A549 (cell line): Measurements from ENCODE around the gene CDC40. TPM values are rescaled to one million over a fixed set of nuclear protein-coding genes. Genes with fewer than 3 reads are reported as not detected.

Experiments used
- ATAC-seq, 2 experiments: fragments of 200-7000 bp in 1 of 2; fragments of >200 bp in 1 of 2; cut with Nextera tagmentation in 1 of 2; cut with Tn5 transposase in 1 of 2; 3 replicates each; pipeline versions ENCODE4 v1.8.0 to v1.9.1; 2018 to 2020; ENCODE audit warnings: mild to moderate bottlenecking in 1 of 2, moderate library complexity in 1 of 2
- CTCF ChIA-PET: fragments of 300-600 bp; sonication (Branson Sonifier 250); formaldehyde crosslinking; extraction: SDS; loops from one replicate; lab custom pipeline; 2021; ENCODE audit warnings: antibody characterized with exemption, inconsistent platforms; lab: Yijun Ruan, JAX
- POLR2A ChIA-PET: fragments of 350-600 bp; formaldehyde crosslinking; extraction: SDS; loops from one replicate; lab custom pipeline; 2021; ENCODE audit warnings: antibody characterized with exemption, inconsistent platforms; lab: Yijun Ruan, JAX
- DNase-seq, 2 experiments: peaks; one replicate each; pipeline versions ENCODE4 v3.0.0 to v3.0.0-alpha.2; 2011 to 2016; ENCODE audit warnings: low read depth in 1 of 2, low spot score in 1 of 2
- FAIRE-seq: peaks from 2 replicates; lab custom pipeline; 2011; peaks lifted over from hg19 to GRCh38; lab: Jason Lieb, UNC
- H3K27ac ChIP-seq, 2 experiments: fragments of >200 bp; sonication (Bioruptor Twin); formaldehyde crosslinking; 3 replicates each; pipeline ENCODE4 v1.5.1; 2016 to 2017
- H3K4me1 ChIP-seq: fragments of >200 bp; sonication (Bioruptor Twin); formaldehyde crosslinking; 3 replicates; pipeline ENCODE4 v1.6.1; 2016
- H3K4me2 ChIP-seq: fragments of >200 bp; sonication (Bioruptor Twin); formaldehyde crosslinking; 3 replicates; pipeline ENCODE4 v1.6.1; 2016
- H3K4me3 ChIP-seq: fragments of >200 bp; sonication (Bioruptor Twin); formaldehyde crosslinking; 3 replicates; pipeline ENCODE4 v1.5.1; 2016
- H3K9me3 ChIP-seq: fragments of >200 bp; sonication (Bioruptor Twin); formaldehyde crosslinking; 3 replicates; pipeline ENCODE4 v1.6.1; 2016
- BHLHE40 ChIP-seq: IDR thresholded peaks from 2 replicates; pipeline ENCODE4 v1.6.1; 2012; ENCODE audit warnings: low read depth, low read length, inconsistent platforms
- CBX2 ChIP-seq: fragments of 200-600 bp; sonication (generic); IDR thresholded peaks from 2 replicates; pipeline ENCODE4 v1.6.1; 2016; ENCODE audit warnings: low read depth, mild to moderate bottlenecking, borderline replicate concordance
- CBX8 ChIP-seq: fragments of 200-600 bp; sonication (generic); IDR thresholded peaks from 2 replicates; pipeline ENCODE4 v1.6.1; 2016
- CEBPB ChIP-seq, 2 experiments: fragments of >200 bp in 1 of 2; sonication (Bioruptor Twin) in 1 of 2; formaldehyde crosslinking in 1 of 2; IDR thresholded peaks; 2 replicates each; pipeline ENCODE4 v1.6.1; 2012 to 2016
- CHD2 ChIP-seq: fragments of 150-350 bp; IDR thresholded peaks from 2 replicates; pipeline ENCODE4 v1.6.1; 2014; ENCODE audit warnings: low read length; ENCODE audit not compliant: partially characterized antibody
- EHF ChIP-seq: fragments of 250-450 bp; sonication (Bioruptor Pico); IDR thresholded peaks from 2 replicates; pipeline ENCODE4 v1.5.0; 2020; ENCODE audit warnings: mild to moderate bottlenecking
- EHMT2 ChIP-seq: fragments of 200-600 bp; sonication (generic); IDR thresholded peaks from 2 replicates; pipeline ENCODE4 v1.6.1; 2016; ENCODE audit warnings: antibody characterized with exemption, low read depth, mild to moderate bottlenecking, moderate library complexity
- FOSL2 ChIP-seq, 2 experiments: fragments of 450-650 bp in 1 of 2; fragments of >200 bp in 1 of 2; sonication (Bioruptor Twin) in 1 of 2; formaldehyde crosslinking; IDR thresholded peaks; 2 replicates each; pipeline versions ENCODE4 v1.5.0 to v1.6.1; 2016 to 2020; ENCODE audit warnings: mild to moderate bottlenecking in 1 of 2, moderate library complexity in 1 of 2
- HOXA7 ChIP-seq: fragments of 250-450 bp; sonication (Bioruptor Pico); IDR thresholded peaks from 2 replicates; pipeline ENCODE4 v1.5.0; 2020; ENCODE audit warnings: mild to moderate bottlenecking, moderate library complexity
- HOXB13 ChIP-seq: fragments of 250-450 bp; sonication (Bioruptor Pico); IDR thresholded peaks from 2 replicates; pipeline ENCODE4 v1.5.0; 2020; ENCODE audit warnings: low read depth, mild to moderate bottlenecking, moderate library complexity
- HOXB5 ChIP-seq: fragments of 250-450 bp; sonication (Bioruptor Pico); IDR thresholded peaks from 2 replicates; pipeline ENCODE4 v1.5.0; 2020; ENCODE audit warnings: mild to moderate bottlenecking, moderate library complexity
- JUN ChIP-seq, 2 experiments: fragments of >200 bp; sonication (Bioruptor Twin); formaldehyde crosslinking; IDR thresholded peaks; 2 replicates in 1 of 2; 3 replicates in 1 of 2; pipeline ENCODE4 v1.6.1; 2016 to 2017
- KDM1A ChIP-seq: fragments of 200-600 bp; sonication (generic); IDR thresholded peaks from 2 replicates; pipeline ENCODE4 v1.6.1; 2016; ENCODE audit warnings: low read depth, mild to moderate bottlenecking
- KDM5A ChIP-seq: fragments of 200-600 bp; sonication (generic); IDR thresholded peaks from 2 replicates; pipeline ENCODE4 v1.6.1; 2016; ENCODE audit warnings: antibody characterized with exemption, mild to moderate bottlenecking
- MAFK ChIP-seq: fragments of 450-650 bp; IDR thresholded peaks from 2 replicates; pipeline ENCODE4 v1.6.1; 2014; ENCODE audit not compliant: partially characterized antibody
- MYC ChIP-seq: IDR thresholded peaks from 2 replicates; pipeline ENCODE4 v1.6.1; 2012; ENCODE audit warnings: mild to moderate bottlenecking, inconsistent platforms, low read length, improper control_type of control experiment, borderline replicate concordance
- NFE2L2 ChIP-seq: fragments of 150-350 bp; conservative IDR thresholded peaks from 2 replicates; pipeline ENCODE4 v1.6.1; 2014; ENCODE audit warnings: low read length
- NR3C1 ChIP-seq: fragments of >200 bp; sonication (Bioruptor Twin); formaldehyde crosslinking; IDR thresholded peaks from 3 replicates; pipeline ENCODE4 v1.6.1; 2017
- POLR2AphosphoS2 ChIP-seq: conservative IDR thresholded peaks from 2 replicates; pipeline ENCODE4 v1.6.1; 2012; ENCODE audit warnings: low read length, improper control_type of control experiment, inconsistent platforms
- RARB ChIP-seq: fragments of 250-450 bp; sonication (Bioruptor Pico); IDR thresholded peaks from 2 replicates; pipeline ENCODE4 v1.8.0; 2021; ENCODE audit warnings: mild to moderate bottlenecking, moderate library complexity
- RNF2 ChIP-seq: fragments of 200-600 bp; sonication (generic); IDR thresholded peaks from 2 replicates; pipeline ENCODE4 v1.6.1; 2016; ENCODE audit warnings: low read depth, mild to moderate bottlenecking, antibody characterized with exemption, moderate library complexity, borderline replicate concordance
- ZFP36 ChIP-seq: fragments of 450-650 bp; IDR thresholded peaks from 2 replicates; pipeline ENCODE4 v1.6.1; 2014; ENCODE audit warnings: borderline replicate concordance; ENCODE audit not compliant: partially characterized antibody
- ZNF302 ChIP-seq: fragments of 250-450 bp; sonication (Bioruptor Pico); IDR thresholded peaks from 2 replicates; pipeline ENCODE4 v1.9.0; 2021; ENCODE audit warnings: inconsistent platforms, mild to moderate bottlenecking, moderate library complexity
- WGBS: methylation state at CpG from one replicate; pipeline ENCODE4 v1.1.6; 2017; ENCODE audit errors: missing lambda C conversion rate; 5-methylcytosine and 5-hydroxymethylcytosine counted together
- polyA plus RNA-seq, 4 experiments: library from polyadenylated mRNA; depleted of rRNA in 3 of 4; stranded (reverse); fragments of >200 nt; fragmentation: RNase III in 1 of 4; extraction: RNeasy Plus Mini Kit Qiagen cat#74134 plus additional on column Dnase treatment in 1 of 4; gene quantifications; 2 replicates in 3 of 4; 3 replicates in 1 of 4; pipeline ENCODE4 v1.2.3, GENCODE V29; 2011 to 2017
- TF ChIP-seq, protein P1 (sequence below): fragments of >200 bp; sonication (Bioruptor Twin); formaldehyde crosslinking; IDR thresholded peaks from 3 replicates; pipeline ENCODE4 v1.5.1; 2016
- TF ChIP-seq, protein P2 (sequence below): fragments of 450-650 bp; IDR thresholded peaks from 2 replicates; pipeline ENCODE4 v1.6.1; 2014; ENCODE audit warnings: antibody characterized with exemption
- TF ChIP-seq, protein P3 (sequence below): IDR thresholded peaks from 2 replicates; pipeline ENCODE4 v1.6.1; 2012
- TF ChIP-seq, protein P4 (sequence below): fragments of >200 bp; sonication (Bioruptor Twin); formaldehyde crosslinking; IDR thresholded peaks from 2 replicates; pipeline ENCODE4 v1.6.1; 2016
- TF ChIP-seq, protein P5 (sequence below): fragments of >200 bp; sonication (Bioruptor Twin); formaldehyde crosslinking; IDR thresholded peaks from 3 replicates; pipeline ENCODE4 v1.6.1; 2016

CDC40 gene
- polyA plus RNA-seq, 2 of the 4 experiments (the other 2 are of a cell fraction): 11.6 to 22.2 TPM

DNA sequence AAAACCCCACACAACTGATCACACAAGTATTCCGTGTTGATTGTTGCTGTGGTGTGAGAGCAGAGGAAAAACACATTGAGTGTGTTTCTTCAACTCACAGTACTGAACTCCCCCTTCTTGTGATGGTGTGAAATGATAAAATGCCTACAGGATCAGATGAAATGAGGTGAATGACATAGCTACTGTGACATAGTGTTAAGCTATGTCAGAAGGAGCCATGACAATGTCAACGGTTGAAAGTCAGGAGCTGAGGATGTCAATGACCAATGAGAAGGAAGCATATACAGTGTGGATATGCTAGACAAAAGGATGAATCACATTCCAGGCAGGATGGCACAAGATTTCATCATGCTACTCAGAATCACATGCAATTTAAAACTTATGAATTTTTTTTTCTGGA, 39.6 kb upstream of the CDC40 start:
- H3K4me3 ChIP-seq: no peak overlapping the region
- ATAC-seq: peak in 1 of 2 experiments; percentile 89; a peak in 3 of 6 replicates
- H3K27ac ChIP-seq: peak overlapping the region; percentile 61 to 70; a peak in 5 of 6 replicates
- no peak for FAIRE-seq
- CTCF ChIA-PET: no interaction called here
- H3K4me1 ChIP-seq: peaks cover 9% of the 10 kb centered on the region; the same call in 2 of the 3 replicates
- peak; percentile 1 to 36 for DNase-seq
- TF ChIP-seq CEBPB (IDR thresholded peaks at IDR 0.05) (0 out of 4 replicates have a peak, but pooled peaks of 1 of the 2 experiments have one; percentile 18), JUN (IDR thresholded peaks at IDR 0.05) (no peak)
- TF ChIP-seq, protein P1, sequence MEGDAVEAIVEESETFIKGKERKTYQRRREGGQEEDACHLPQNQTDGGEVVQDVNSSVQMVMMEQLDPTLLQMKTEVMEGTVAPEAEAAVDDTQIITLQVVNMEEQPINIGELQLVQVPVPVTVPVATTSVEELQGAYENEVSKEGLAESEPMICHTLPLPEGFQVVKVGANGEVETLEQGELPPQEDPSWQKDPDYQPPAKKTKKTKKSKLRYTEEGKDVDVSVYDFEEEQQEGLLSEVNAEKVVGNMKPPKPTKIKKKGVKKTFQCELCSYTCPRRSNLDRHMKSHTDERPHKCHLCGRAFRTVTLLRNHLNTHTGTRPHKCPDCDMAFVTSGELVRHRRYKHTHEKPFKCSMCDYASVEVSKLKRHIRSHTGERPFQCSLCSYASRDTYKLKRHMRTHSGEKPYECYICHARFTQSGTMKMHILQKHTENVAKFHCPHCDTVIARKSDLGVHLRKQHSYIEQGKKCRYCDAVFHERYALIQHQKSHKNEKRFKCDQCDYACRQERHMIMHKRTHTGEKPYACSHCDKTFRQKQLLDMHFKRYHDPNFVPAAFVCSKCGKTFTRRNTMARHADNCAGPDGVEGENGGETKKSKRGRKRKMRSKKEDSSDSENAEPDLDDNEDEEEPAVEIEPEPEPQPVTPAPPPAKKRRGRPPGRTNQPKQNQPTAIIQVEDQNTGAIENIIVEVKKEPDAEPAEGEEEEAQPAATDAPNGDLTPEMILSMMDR: no peak
- TF ChIP-seq, all 56 proteins: peak for 1
- Histone ChIP-seq H3K4me2 (no peak overlapping the region), H3K9me3 (no peaks in the 10 kb centered on the region; the same call in 2 of the 3 replicates)
- POLR2A ChIA-PET: no interaction called here
- 55% methylated on average over 2 of the region's 2 CpGs for WGBS

DNA sequence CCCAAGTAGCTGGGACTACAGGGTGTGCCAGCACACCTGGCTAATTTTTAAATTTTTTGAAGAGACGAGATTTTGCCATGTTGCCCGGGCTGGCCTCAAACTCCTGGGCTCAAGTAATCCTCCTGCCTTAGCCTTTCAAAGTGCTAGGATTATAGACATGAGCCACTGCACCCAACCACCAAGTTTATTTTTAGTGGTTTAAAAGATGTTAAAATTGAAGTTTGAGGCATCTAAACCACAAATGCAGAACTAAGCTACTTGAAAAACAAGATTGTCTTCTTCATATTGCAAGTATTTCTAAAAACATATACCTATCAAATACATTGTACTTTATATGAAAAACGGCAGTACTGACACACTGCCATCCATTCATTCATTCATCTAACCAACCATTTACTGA, 32.4 kb upstream of the CDC40 start:
- ChIA-PET POLR2A (no interaction called here), CTCF (no interaction called here)
- no peak overlapping the region for H3K4me2 ChIP-seq
- no peak for TF ChIP-seq MYC
- TF ChIP-seq RNF2: no peak
- H3K4me3 ChIP-seq: no peak overlapping the region
- WGBS: 85% methylated on average over 3 of the region's 3 CpGs
- no peaks in the 10 kb centered on the region for H3K4me1 ChIP-seq
- DNase-seq (no peak), ATAC-seq (no peak), FAIRE-seq (no peak)
- no peak overlapping the region for H3K27ac ChIP-seq
- H3K9me3 ChIP-seq: no peaks in the 10 kb centered on the region

DNA sequence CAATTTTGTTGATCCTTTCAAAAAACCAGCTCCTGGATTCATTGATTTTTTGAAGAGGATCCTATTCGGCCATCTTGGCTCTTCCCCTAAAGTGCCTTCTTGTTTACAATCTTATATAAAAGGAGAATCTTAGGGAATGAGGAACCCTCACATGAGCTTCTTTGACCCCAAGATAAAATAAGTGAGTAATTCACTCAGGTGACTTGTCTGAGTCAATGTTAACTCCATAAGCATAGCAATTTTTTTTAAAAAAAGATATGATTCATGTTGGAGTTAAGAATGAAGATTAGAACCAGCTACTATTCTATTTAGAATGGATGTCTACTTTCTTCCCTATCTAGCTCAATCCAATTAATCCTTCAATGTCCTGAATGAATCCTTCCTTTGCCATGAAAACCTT, 21.7 kb upstream of the CDC40 start:
- H3K4me2 ChIP-seq: no peak overlapping the region
- no peak for DNase-seq
- no peaks in the 10 kb centered on the region for H3K9me3 ChIP-seq
- TF ChIP-seq KDM1A (no peak), RARB (CRISPR knock-in tag) (no peak), HOXB5 (CRISPR knock-in tag) (no peak), CHD2 (no peak), POLR2AphosphoS2 (no peak), NR3C1 (no peak), FOSL2 (IDR thresholded peaks at IDR 0.05) (no peak), FOSL2 (CRISPR knock-in tag; IDR thresholded peaks at IDR 0.05) (no peak), RNF2 (no peak), HOXB13 (no peak), BHLHE40 (no peak), JUN (IDR thresholded peaks at IDR 0.05) (no peak), ZFP36 (no peak), KDM5A (no peak), EHF (no peak)
- TF ChIP-seq, protein P2, sequence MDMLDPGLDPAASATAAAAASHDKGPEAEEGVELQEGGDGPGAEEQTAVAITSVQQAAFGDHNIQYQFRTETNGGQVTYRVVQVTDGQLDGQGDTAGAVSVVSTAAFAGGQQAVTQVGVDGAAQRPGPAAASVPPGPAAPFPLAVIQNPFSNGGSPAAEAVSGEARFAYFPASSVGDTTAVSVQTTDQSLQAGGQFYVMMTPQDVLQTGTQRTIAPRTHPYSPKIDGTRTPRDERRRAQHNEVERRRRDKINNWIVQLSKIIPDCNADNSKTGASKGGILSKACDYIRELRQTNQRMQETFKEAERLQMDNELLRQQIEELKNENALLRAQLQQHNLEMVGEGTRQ: no peak
- H3K27ac ChIP-seq: no peak overlapping the region
- no peak for ATAC-seq
- WGBS: 82% methylated on average over 1 of the region's 1 CpG
- ChIA-PET POLR2A (no interaction called here), CTCF (no interaction called here)
- H3K4me1 ChIP-seq: no peaks in the 10 kb centered on the region
- no peak overlapping the region for H3K4me3 ChIP-seq
- no peak for FAIRE-seq

DNA sequence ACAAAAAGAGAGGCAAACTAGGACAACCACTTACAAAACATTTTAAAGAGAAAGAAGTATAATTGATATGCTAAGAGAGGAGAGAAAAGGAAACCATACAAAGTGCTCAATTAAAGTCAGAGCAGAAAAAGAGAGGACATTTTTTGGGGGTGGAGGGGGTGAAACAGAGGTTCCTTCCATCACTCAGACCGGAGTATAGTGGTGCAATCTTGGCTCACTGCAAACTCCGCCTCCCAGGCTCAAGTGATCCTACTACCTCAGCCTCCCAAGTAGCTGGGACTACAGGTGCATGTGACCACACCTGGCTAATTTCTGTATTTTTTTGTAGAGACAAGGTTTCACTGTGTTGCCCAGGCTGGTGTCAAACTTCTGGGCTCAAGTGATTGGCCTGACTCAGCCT, 10.1 kb upstream of the CDC40 start:
- Histone ChIP-seq H3K4me1 (no peaks in the 10 kb centered on the region), H3K4me3 (no peak overlapping the region), H3K4me2 (no peak overlapping the region), H3K9me3 (no peaks in the 10 kb centered on the region), H3K27ac (no peak overlapping the region)
- DNase-seq (no peak), FAIRE-seq (no peak), ATAC-seq (no peak)
- CTCF ChIA-PET: no interaction called here
- 90% methylated on average over 2 of the region's 2 CpGs for WGBS
- POLR2A ChIA-PET: no interaction called here
- TF ChIP-seq CBX2: no peak
- no peak for TF ChIP-seq ZNF302
- TF ChIP-seq POLR2AphosphoS2: no peak
- TF ChIP-seq, protein P3, sequence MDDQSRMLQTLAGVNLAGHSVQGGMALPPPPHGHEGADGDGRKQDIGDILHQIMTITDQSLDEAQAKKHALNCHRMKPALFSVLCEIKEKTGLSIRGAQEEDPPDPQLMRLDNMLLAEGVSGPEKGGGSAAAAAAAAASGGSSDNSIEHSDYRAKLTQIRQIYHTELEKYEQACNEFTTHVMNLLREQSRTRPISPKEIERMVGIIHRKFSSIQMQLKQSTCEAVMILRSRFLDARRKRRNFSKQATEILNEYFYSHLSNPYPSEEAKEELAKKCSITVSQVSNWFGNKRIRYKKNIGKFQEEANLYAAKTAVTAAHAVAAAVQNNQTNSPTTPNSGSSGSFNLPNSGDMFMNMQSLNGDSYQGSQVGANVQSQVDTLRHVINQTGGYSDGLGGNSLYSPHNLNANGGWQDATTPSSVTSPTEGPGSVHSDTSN: no peak
- no peak for TF ChIP-seq BHLHE40
- TF ChIP-seq CBX8: no peak
- TF ChIP-seq, protein P4, sequence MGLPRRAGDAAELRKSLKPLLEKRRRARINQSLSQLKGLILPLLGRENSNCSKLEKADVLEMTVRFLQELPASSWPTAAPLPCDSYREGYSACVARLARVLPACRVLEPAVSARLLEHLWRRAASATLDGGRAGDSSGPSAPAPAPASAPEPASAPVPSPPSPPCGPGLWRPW: no peak
- no peak for TF ChIP-seq MAFK
- no peak for TF ChIP-seq EHMT2
- TF ChIP-seq, protein P5, sequence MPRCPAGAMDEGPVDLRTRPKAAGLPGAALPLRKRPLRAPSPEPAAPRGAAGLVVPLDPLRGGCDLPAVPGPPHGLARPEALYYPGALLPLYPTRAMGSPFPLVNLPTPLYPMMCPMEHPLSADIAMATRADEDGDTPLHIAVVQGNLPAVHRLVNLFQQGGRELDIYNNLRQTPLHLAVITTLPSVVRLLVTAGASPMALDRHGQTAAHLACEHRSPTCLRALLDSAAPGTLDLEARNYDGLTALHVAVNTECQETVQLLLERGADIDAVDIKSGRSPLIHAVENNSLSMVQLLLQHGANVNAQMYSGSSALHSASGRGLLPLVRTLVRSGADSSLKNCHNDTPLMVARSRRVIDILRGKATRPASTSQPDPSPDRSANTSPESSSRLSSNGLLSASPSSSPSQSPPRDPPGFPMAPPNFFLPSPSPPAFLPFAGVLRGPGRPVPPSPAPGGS: no peak
- no peak for TF ChIP-seq NFE2L2
- TF ChIP-seq HOXA7 (CRISPR knock-in tag): no peak
- TF ChIP-seq CHD2: no peak
